ENCODE data around the gene NAA80. TPM values are rescaled to one million over a fixed set of nuclear protein-coding genes. Genes with fewer than 3 reads are reported as not detected.

The NAA80 gene
- total RNA-seq, 1 donor from 2014 or later, result 10.9 TPM

- Mint-ChIP-seq H3K27ac (ENCODE audit: unreplicated experiment) (no peak within 1 kb of the TSS), H3K9me3 (ENCODE audit: low read depth) (no peaks in the 10 kb centered on the region), H3K27me3 (ENCODE audit: low read depth) (no peaks in the 10 kb centered on the region), H3K4me1 (ENCODE audit: low read depth) (peaks cover 20% of the 10 kb centered on the region), H3K36me3 (ENCODE audit: low read depth) (no peaks in the 10 kb centered on the region), H3K4me3 (ENCODE audit: unreplicated experiment) (no peak within 1 kb of the TSS)
- no peak for DNase-seq (ENCODE audit: low spot score)
- no peak for TF ChIP-seq CTCF (IDR thresholded peaks at IDR 0.05)
Measured at GRCh38 chr3:50303013-50303815, 4.0 kb upstream of the NAA80 start, which contains the start of gene HYAL1. TSS of gene HYAL1 (minus strand) at chr3:50303574. CDS start at chr3:50302956, 618 bp downstream.

DNA sequence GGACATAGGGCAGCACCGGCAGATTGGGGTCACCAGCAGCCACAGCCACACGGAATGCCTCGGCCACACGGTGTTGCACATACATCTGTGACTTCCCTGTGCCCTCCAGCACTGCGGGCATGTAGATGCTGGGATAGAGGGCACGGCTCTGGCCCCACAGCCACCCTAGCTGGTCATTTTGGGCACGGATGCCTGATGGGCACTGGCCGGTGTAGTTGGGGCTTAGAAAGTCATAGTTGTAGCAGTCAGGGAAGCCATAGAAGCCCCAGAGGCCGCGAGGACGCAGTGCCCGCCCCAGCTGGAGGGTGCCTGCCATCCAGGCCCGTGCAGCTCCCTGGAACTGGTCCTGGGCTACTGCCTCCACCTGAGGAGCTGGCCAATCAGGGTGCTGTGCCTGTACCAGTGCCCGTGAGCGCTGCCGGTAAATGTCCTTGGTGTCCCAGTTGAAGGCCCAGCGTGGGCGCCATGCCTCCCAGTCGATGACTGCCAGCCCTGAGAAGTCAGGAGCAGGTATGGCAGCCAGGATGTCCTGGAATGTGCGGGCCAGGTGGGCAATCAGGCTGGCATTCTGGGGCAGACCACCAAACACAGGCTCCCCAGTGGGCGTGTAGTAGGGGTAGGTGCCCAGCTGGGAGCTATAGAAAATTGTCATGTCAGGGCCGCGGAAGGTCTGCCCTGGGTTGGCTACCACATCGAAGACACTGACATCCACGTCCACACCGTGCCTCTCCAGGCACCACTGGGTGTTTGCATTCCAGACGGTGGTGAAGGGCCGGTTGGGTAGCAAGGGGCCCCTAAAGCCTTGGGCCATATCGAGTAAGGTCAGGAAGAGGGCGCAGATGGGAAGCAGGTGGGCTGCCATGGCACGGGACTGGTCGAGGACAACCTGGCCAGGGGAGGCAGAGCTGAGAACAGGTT is 3.1 kb upstream of the NAA80 start:
- H3K4me1 Mint-ChIP-seq (ENCODE audit: low read depth), result peaks cover 24% of the 10 kb centered on the region
- H3K9me3 Mint-ChIP-seq (ENCODE audit: low read depth), result no peaks in the 10 kb centered on the region
- no peaks in the 10 kb centered on the region for H3K27me3 Mint-ChIP-seq (ENCODE audit: low read depth)
- TF ChIP-seq CTCF (IDR thresholded peaks at IDR 0.05), result no peak
- no peak for DNase-seq (ENCODE audit: low spot score)
- H3K4me3 Mint-ChIP-seq (ENCODE audit: unreplicated experiment), result no peak overlapping the region
- H3K36me3 Mint-ChIP-seq (ENCODE audit: low read depth), result no peaks in the 10 kb centered on the region
- no peak overlapping the region for H3K27ac Mint-ChIP-seq (ENCODE audit: unreplicated experiment)

DNA sequence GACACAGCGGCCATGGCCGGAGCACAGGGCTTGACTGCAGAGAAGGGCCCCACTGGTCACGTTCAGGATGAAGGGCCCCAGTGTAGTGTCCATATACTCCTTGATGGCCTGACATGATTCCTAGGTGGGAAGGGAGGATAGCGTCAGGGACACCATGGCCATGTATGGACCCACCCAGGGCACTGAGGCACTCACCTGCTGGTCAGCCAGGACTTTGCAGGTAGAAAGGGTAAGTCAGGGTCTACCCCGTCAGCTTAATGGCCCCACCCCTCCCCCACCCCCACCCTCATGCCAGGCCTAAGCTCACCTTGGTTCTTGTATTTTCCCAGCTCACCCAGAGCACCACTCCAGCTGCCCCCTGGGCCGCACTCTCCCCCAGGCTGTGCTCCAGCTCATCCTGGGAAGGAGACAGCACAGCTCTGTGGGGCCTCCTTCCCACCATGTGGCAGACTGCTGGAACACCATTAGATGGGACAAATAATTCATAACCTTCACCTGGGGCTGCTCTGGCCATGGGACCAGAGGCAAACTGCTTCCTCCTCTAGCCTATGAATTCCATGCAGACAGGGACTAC is 1.6 kb upstream of the NAA80 start:
- Mint-ChIP-seq H3K9me3 (ENCODE audit: low read depth) (no peaks in the 10 kb centered on the region), H3K27me3 (ENCODE audit: low read depth) (no peaks in the 10 kb centered on the region), H3K36me3 (ENCODE audit: low read depth) (no peaks in the 10 kb centered on the region), H3K27ac (ENCODE audit: unreplicated experiment) (peak overlapping the region; percentile 97), H3K4me1 (ENCODE audit: low read depth) (peaks cover 24% of the 10 kb centered on the region), H3K4me3 (ENCODE audit: unreplicated experiment) (peak overlapping the region; percentile 98)
- DNase-seq (ENCODE audit: low spot score), result no peak
- no peak for TF ChIP-seq CTCF (IDR thresholded peaks at IDR 0.05)

DNA sequence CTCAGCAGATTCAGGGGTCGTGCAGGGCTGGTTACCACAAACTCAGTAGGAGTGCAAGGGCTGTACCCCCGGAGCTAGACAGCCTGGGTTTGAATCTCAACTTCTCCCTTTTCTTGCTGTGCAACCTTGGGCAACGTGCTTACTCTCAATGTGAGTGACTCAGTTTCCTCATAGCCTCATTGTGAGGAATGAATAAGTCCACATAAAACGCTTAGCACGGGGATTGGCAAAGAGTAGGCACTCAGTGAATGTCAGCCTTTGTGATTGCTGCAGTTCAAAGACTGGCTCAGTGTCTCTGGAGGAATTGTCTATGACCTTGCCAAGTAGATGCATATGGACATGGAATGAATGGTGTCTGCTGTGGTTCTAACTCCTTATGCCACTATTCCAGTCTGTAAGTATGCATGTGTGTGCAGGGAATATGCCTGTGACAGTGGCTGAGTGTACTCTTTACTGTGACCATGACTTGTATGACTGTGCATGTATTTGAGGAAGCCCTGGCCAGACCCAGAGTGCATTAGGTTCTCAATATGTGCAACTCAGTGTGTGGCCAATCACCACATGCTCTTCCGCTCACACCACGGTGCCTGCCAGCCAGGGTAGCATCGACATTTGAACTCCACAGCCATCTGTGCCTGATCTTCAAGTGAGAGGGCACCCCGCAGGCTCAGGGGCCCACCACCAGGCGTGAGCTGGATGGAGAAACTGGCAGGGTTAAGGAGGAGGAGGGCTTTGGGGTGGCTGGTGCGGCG is 900 bp upstream of the NAA80 start:
- no peaks in the 10 kb centered on the region for H3K36me3 Mint-ChIP-seq (ENCODE audit: low read depth)
- no peak for DNase-seq (ENCODE audit: low spot score)

More for the DNA sequence above, 900 bp upstream of the NAA80 start:
- Mint-ChIP-seq H3K4me3 (ENCODE audit: unreplicated experiment) (peak overlapping the region; percentile 98), H3K27ac (ENCODE audit: unreplicated experiment) (peak overlapping the region; percentile 97), H3K27me3 (ENCODE audit: low read depth) (no peaks in the 10 kb centered on the region), H3K4me1 (ENCODE audit: low read depth) (peaks cover 24% of the 10 kb centered on the region), H3K9me3 (ENCODE audit: low read depth) (no peaks in the 10 kb centered on the region)
- no peak for TF ChIP-seq CTCF (IDR thresholded peaks at IDR 0.05)

Measured in chondrocyte (in vitro differentiated cells).